ENCODE data around the gene C1QTNF5. TPM values are rescaled to one million over a fixed set of nuclear protein-coding genes. Genes with fewer than 3 reads are reported as not detected.

The C1QTNF5 gene
- total RNA-seq, 2 experiments from 2014 or later, result not detected

GRCh38 chr11:119375337-119376196 lies 34.9 kb upstream of the C1QTNF5 start:
- CTCF ChIA-PET, result interaction anchor here (0.8 to 15.0 kb wide), 9 partner anchors 17 to 105 kb away, joined by 3 to 241 read pairs (median 4); no protein-coding TSS in a partner anchor
- Mint-ChIP-seq H3K9me3 (no peaks in the 10 kb centered on the region), H3K4me3 (no peak overlapping the region), H3K36me3 (ENCODE audit: low read depth) (no peaks in the 10 kb centered on the region), H3K27ac (no peak overlapping the region), H3K27me3 (no peaks in the 10 kb centered on the region), H3K4me1 (ENCODE audit: low read depth) (peaks cover 7% of the 10 kb centered on the region)
- DNase-seq (no peak), ATAC-seq (no peak)
- no peak for TF ChIP-seq CTCF (IDR thresholded peaks at IDR 0.05)
- intact Hi-C loops (cut with micrococcal nuclease), result no loop called here
- POLR2A ChIA-PET, result interaction anchor here (1.1 to 1.5 kb wide), 2 partner anchors 19 to 99 kb away, joined by 4 to 5 read pairs; no protein-coding TSS in a partner anchor

GRCh38 chr11:119374632-119375336 lies 34.1 kb upstream of the C1QTNF5 start:
- Mint-ChIP-seq H3K27me3 (peaks cover 4% of the 10 kb centered on the region), H3K4me3 (no peak overlapping the region), H3K4me1 (ENCODE audit: low read depth) (peaks cover 7% of the 10 kb centered on the region), H3K9me3 (no peaks in the 10 kb centered on the region), H3K36me3 (ENCODE audit: low read depth) (no peaks in the 10 kb centered on the region), H3K27ac (no peak overlapping the region)
- no peak for TF ChIP-seq CTCF (IDR thresholded peaks at IDR 0.05)
- ChIA-PET POLR2A (interaction anchor here (0.8 to 1.1 kb wide), 3 partner anchors 10 to 100 kb away, joined by 3 to 4 read pairs (median 3); no protein-coding TSS in a partner anchor), CTCF (interaction anchor here (0.9 to 15.0 kb wide), 13 partner anchors 10 to 135 kb away, joined by 3 to 241 read pairs (median 4); no protein-coding TSS in a partner anchor)
- DNase-seq (no peak), ATAC-seq (no peak)
- intact Hi-C loops (cut with micrococcal nuclease), result no loop called here

GRCh38 chr11:119373921-119374631 lies 33.4 kb upstream of the C1QTNF5 start:
- DNase-seq (peak; percentile 56), ATAC-seq (peak; percentile 75)
- Mint-ChIP-seq H3K27me3 (peaks cover 6% of the 10 kb centered on the region), H3K27ac (no peak overlapping the region), H3K9me3 (no peaks in the 10 kb centered on the region), H3K36me3 (ENCODE audit: low read depth) (no peaks in the 10 kb centered on the region), H3K4me3 (no peak overlapping the region), H3K4me1 (ENCODE audit: low read depth) (peaks cover 7% of the 10 kb centered on the region)
- intact Hi-C loops (cut with micrococcal nuclease), result no loop called here
- POLR2A ChIA-PET, result interaction anchor here (0.8 to 1.4 kb wide), 3 partner anchors 10 to 16 kb away, joined by 3 to 4 read pairs (median 3); no protein-coding TSS in a partner anchor
- CTCF ChIA-PET, result interaction anchor here (0.7 to 15.0 kb wide), 13 partner anchors 9 to 136 kb away, joined by 3 to 241 read pairs (median 4); no protein-coding TSS in a partner anchor
- peak; percentile 91 for TF ChIP-seq CTCF (IDR thresholded peaks at IDR 0.05)

GRCh38 chr11:119373059-119373920 lies 32.6 kb upstream of the C1QTNF5 start:
- Mint-ChIP-seq H3K36me3 (ENCODE audit: low read depth) (no peaks in the 10 kb centered on the region), H3K9me3 (no peaks in the 10 kb centered on the region), H3K4me3 (no peak overlapping the region), H3K27ac (no peak overlapping the region), H3K27me3 (peaks cover 6% of the 10 kb centered on the region), H3K4me1 (ENCODE audit: low read depth) (peaks cover 7% of the 10 kb centered on the region)
- DNase-seq (peak; percentile 21), ATAC-seq (no peak)
- ChIA-PET CTCF (interaction anchor here (0.7 to 15.0 kb wide), 10 partner anchors 9 to 136 kb away, joined by 3 to 241 read pairs (median 4); partner anchors contain the start of gene C1QTNF5), POLR2A (interaction anchor here (0.8 to 1.4 kb wide), 2 partner anchors 8 to 11 kb away, joined by 4 read pairs; partner anchors contain the start of gene USP2)
- TF ChIP-seq CTCF (IDR thresholded peaks at IDR 0.05), result no peak
- intact Hi-C loops (cut with micrococcal nuclease), result no loop called here

Measured in activated CD8-positive, alpha-beta T cell treated with anti-CD3 and anti-CD28 coated beads for 36 hours (primary cell).